PFSK-1 (cell line): ENCODE results near the gene SUMO3.

Source experiments
- POLR2AphosphoS5 ChIP-seq: IDR thresholded peaks from 2 replicates; pipeline ENCODE4 v1.6.1; 2012; ENCODE audit warnings: low read depth, mild to moderate bottlenecking, control low read depth, low read length, moderate library complexity
- REST ChIP-seq, 2 experiments: IDR thresholded peaks; 2 replicates each; pipeline versions ENCODE4 v1.6.1 to v1.8.0; 2011 to 2012; ENCODE audit warnings: low read depth in 2 of 2, low read length in 2 of 2, control low read depth in 1 of 2, inconsistent platforms in 1 of 2, mild to moderate bottlenecking in 1 of 2, moderate library complexity in 1 of 2; ENCODE audit not compliant: insufficient read depth in 1 of 2
- TAF1 ChIP-seq: IDR thresholded peaks from 2 replicates; pipeline ENCODE4 v1.6.1; 2012; ENCODE audit warnings: low read length, control low read depth, borderline replicate concordance; ENCODE audit not compliant: insufficient read depth

DNA sequence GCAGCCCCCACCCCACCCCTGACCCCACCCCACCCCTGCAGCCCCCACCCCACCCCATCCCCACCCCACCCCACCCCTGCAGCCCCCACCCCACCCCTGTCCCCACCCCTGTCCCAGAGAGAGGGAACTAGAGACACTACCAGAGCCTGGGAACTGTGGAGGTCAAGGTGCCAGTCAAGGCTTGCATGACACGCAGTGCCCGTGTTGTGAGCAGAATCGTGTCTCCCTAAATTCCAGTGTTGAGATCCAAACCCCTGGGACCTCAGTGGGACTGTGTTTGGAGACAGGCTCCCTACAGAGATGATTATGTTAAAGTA is 18.4 kb upstream of the SUMO3 start:
- TF ChIP-seq POLR2AphosphoS5 = no peak
- TF ChIP-seq TAF1 = no peak
- no peak for TF ChIP-seq REST (IDR thresholded peaks at IDR 0.05; ENCODE audit: insufficient read depth in 1 of 2, low read depth in 2 of 2, low read length in 2 of 2)
